MM.1S (cell line): Measurements from ENCODE around the gene PHLDB2.

Source experiments
- EZH2 ChIP-seq: fragments of 300-600 bp; sonication (generic); optimal IDR thresholded peaks from 2 replicates; pipeline ENCODE3; 2017; ENCODE audit warnings: low read depth, mild to moderate bottlenecking, antibody characterized with exemption, low read length, mixed read lengths
- TF ChIP-seq, protein P1 (sequence below): fragments of 300-600 bp; sonication (generic); IDR thresholded peaks from 2 replicates; pipeline ENCODE4 v1.5.1; 2016; ENCODE audit warnings: antibody characterized with exemption, low read length, mixed read lengths

- TF ChIP-seq, protein P1, sequence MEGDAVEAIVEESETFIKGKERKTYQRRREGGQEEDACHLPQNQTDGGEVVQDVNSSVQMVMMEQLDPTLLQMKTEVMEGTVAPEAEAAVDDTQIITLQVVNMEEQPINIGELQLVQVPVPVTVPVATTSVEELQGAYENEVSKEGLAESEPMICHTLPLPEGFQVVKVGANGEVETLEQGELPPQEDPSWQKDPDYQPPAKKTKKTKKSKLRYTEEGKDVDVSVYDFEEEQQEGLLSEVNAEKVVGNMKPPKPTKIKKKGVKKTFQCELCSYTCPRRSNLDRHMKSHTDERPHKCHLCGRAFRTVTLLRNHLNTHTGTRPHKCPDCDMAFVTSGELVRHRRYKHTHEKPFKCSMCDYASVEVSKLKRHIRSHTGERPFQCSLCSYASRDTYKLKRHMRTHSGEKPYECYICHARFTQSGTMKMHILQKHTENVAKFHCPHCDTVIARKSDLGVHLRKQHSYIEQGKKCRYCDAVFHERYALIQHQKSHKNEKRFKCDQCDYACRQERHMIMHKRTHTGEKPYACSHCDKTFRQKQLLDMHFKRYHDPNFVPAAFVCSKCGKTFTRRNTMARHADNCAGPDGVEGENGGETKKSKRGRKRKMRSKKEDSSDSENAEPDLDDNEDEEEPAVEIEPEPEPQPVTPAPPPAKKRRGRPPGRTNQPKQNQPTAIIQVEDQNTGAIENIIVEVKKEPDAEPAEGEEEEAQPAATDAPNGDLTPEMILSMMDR = no peak
- TF ChIP-seq EZH2 = no peak
These were observed 13.0 kb upstream of the PHLDB2 start for GRCh38 chr3:111846039-111846438.
